GM21576 (cell line): ENCODE data around the gene EFHC1.

Experiments used
- ATAC-seq: cut with Tn5 transposase; IDR thresholded peaks from one replicate; pipeline ENCODE4 v1.9.1; 2021; ENCODE audit warnings: mild to moderate bottlenecking, moderate library complexity; ENCODE audit not compliant: unreplicated experiment

The EFHC1 gene

GRCh38 chr6:52551483-52552277, 131.5 kb downstream of the EFHC1 start:
- ATAC-seq: no peak

- peak; percentile 92 for ATAC-seq
These were observed 132.1 kb downstream of the EFHC1 start for GRCh38 chr6:52552278-52552643.

GRCh38 chr6:52553158-52553557, 133.0 kb downstream of the EFHC1 start:
- no peak for ATAC-seq

DNA sequence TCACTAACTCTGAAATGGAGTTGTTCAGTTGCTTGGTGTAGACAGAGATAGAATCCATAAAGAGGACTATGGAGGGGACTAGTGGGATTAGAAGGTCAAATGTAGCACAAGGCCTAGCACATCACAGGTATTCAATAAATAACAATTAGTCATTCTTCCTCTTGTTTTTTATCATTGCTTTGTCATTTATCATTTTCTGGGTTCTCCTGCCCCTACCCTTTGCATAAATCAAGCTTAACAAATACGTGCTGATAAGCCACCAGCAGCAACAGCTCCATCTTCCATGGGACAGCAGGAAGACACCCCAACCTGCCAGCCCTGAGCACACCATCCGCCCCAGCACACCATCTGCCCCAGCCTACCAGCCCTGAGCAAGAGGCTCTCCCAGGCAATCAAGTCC, 133.6 kb downstream of the EFHC1 start:
- no peak for ATAC-seq

GRCh38 chr6:52554684-52555280, 134.6 kb downstream of the EFHC1 start:
- no peak for ATAC-seq

DNA sequence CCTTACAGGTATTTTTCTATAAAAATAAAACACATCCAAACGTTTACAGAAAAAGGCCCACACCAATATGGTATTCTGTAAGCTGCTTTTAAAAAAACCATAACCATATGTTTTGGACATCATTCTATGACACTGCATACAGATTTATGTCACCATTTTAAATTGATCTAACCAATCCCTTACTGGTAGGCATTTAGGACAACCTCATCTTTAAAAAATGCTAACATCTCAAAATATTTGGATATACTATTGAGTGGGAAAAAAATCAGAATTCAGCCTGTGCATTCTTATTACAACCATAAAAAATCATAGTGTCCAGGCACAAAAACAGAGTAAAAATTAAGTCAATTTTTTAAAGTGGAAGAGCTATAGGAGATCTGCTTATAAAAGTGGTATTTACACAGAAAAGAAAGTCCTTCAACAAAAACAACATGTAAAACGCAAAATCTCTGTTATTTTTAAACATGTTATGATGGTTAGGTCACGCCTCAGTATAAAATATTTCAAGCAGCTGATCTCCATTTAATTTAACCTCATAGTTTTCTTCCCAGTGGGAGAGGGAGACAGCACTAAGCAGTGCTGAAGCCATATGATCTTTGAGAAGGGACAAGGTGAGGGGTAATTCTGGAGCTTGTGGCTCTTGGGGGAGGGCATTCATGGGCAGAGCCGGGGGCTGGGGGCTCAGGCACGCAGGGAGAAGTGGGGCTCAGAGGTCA, 135.5 kb downstream of the EFHC1 start:
- ATAC-seq: no peak

GRCh38 chr6:52557389-52558265, 137.5 kb downstream of the EFHC1 start:
- no peak for ATAC-seq

DNA sequence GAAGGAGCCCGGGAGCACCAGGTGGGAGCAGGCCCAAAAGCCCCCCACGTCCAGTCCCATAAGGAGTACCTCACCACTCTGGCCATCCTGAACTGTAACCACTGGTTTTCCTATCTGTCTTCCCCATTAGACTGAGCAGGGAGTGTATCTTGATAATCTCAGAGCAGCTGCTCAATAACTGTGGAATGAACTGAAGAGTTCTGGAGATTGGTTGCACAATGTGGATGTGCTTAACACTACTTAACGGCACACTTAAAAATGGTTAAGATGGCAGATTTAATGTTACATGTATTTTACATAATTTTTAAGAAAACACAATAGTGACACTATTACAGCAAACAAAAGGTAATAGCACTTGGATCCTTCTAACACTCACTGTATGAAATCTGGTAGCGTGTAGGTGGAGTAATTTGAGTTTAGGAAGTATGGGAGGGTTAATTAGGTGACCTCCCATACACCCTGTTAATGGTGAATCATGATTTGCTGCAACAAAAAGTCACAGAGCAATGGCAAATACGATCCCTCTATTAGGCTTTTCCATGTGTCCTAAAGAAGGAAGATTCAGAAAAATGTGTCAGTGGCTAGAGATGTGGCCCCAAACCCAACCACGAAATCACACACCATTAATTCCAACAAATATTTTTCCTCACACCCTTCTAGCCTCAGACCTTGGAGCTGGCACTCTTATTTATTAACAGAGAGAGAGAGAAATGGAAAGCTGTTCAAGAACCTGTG, 138.3 kb downstream of the EFHC1 start:
- no peak for ATAC-seq

- no peak for ATAC-seq
These were observed 140.3 kb downstream of the EFHC1 start for GRCh38 chr6:52560462-52560861.

DNA sequence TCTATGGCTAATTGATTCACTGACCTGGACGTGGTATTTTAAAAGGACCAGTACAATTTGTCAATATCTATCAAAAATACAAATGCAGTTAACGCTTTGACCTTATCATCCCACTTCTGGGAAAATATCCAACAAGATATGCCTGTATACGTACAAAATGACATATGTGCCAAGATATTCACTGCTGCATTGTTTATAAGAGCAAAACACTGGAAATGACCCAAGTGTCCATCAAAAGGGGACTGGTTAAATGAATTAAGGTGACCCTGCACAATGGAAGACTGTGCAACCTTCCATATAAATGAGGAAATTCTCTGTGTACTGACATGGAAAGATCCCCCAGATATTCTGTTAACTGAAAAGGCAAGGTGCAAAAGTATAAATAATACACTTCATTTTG, 142.8 kb downstream of the EFHC1 start:
- ATAC-seq: no peak

GRCh38 chr6:52564856-52565255, 144.7 kb downstream of the EFHC1 start:
- no peak for ATAC-seq

- peak; percentile 66 for ATAC-seq
These were observed 146.1 kb downstream of the EFHC1 start for GRCh38 chr6:52566201-52566600.

GRCh38 chr6:52566853-52567279, 146.7 kb downstream of the EFHC1 start:
- no peak for ATAC-seq

DNA sequence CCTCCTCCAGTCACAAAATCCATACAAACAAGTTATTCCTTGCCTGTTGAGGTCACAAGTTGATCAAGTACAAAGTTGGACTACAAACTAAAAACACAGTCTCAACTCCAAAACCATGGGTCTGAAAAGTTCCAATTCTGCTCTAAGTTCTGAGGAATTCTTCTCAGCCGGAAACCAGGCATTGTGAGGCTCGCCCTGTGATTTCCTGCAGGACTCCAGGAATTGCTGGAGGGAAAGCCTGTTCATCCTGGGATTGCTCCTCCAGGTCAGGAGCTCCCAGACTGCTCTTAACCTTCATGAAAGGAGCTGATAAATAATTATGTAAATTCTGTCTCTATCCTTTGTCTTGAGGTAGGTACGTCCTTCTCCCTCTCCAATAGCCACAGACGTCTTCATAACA, 148.2 kb downstream of the EFHC1 start:
- ATAC-seq: no peak

- no peak for ATAC-seq
These were observed 150.2 kb downstream of the EFHC1 start for GRCh38 chr6:52570291-52570700.

GRCh38 chr6:52571099-52571755, 151.1 kb downstream of the EFHC1 start:
- ATAC-seq: no peak

GRCh38 chr6:52572536-52572935, 152.4 kb downstream of the EFHC1 start:
- ATAC-seq: no peak

- ATAC-seq: no peak
These were observed 153.2 kb downstream of the EFHC1 start for GRCh38 chr6:52573295-52573694.
